ENCODE measurements around the gene MUC6.

DNA sequence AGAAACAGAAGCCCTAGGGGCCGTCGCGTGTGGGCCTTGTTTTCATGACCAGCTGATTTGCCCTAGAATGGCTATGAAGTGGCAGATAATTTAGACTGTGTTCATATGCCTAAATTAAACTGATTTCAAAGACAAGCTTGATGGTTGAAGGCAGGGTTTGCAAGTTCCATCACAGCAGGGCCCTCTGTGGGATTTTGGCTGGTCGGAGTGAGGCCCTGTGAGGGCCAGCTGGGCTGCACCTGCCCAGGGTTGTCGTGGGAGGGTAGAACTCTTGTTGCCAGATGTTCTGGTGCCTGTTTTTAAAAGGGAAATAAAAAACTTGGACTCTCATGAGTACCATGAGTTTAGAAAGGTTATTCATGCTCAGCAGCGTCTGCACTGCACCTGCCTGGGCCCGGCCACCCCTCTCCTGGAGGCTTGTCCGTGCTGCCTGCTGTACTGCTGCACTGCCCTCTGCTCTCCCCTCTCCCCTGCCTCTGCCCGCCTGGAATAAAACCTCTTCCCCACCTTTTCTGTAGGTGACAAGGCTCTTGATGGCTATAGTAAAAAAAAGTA is 66.8 kb downstream of the MUC6 start:
- no peak for TF ChIP-seq MAX (IDR thresholded peaks at IDR 0.05; ENCODE audit: insufficient read depth, insufficient read length)
- TF ChIP-seq, protein P1, sequence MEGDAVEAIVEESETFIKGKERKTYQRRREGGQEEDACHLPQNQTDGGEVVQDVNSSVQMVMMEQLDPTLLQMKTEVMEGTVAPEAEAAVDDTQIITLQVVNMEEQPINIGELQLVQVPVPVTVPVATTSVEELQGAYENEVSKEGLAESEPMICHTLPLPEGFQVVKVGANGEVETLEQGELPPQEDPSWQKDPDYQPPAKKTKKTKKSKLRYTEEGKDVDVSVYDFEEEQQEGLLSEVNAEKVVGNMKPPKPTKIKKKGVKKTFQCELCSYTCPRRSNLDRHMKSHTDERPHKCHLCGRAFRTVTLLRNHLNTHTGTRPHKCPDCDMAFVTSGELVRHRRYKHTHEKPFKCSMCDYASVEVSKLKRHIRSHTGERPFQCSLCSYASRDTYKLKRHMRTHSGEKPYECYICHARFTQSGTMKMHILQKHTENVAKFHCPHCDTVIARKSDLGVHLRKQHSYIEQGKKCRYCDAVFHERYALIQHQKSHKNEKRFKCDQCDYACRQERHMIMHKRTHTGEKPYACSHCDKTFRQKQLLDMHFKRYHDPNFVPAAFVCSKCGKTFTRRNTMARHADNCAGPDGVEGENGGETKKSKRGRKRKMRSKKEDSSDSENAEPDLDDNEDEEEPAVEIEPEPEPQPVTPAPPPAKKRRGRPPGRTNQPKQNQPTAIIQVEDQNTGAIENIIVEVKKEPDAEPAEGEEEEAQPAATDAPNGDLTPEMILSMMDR (IDR thresholded peaks at IDR 0.05; ENCODE audit: extremely low read depth in 1 of 2, insufficient read depth in 1 of 2, low read depth in 1 of 2, low read length in 2 of 2), result no peak
